ENCODE results near the gene PABPC3. TPM values are rescaled to one million over a fixed set of nuclear protein-coding genes. Genes with fewer than 3 reads are reported as not detected.

Gene PABPC3
- total and polyA plus RNA-seq, 7 experiments from 2014 or later: 0.13 to 0.87 (median 0.22) TPM

- Mint-ChIP-seq H3K27ac (no peak overlapping the region), H3K4me3 (no peak overlapping the region), H3K27me3 (peaks cover 30 to 55% (median 46%) of the 10 kb centered on the region in 5 donors), H3K9me3 (peaks cover 0 to 9% (median 2%) of the 10 kb centered on the region in 11 donors), H3K4me1 (peaks cover 0 to 6% (median 0%) of the 10 kb centered on the region in 7 donors), H3K36me3 (no peaks in the 10 kb centered on the region)
- POLR2A ChIA-PET: no interaction called here
- CTCF ChIA-PET: no interaction called here
- DNase-seq: no peak
- H3K4me1 ChIP-seq (ENCODE audit: control insufficient read depth in 2 of 2, insufficient read depth in 2 of 2, low read length in 2 of 2): no peaks in the 10 kb centered on the region
- H3K9me3 ChIP-seq (ENCODE audit: control insufficient read depth in 2 of 3, low read length in 3 of 3): no peaks in the 10 kb centered on the region
- intact Hi-C loops (cut with micrococcal nuclease): no loop called here
- ATAC-seq: no peak
- H3K36me3 ChIP-seq (ENCODE audit: control insufficient read depth in 2 of 3, insufficient read depth in 3 of 3, low read length in 3 of 3): no peaks in the 10 kb centered on the region
- H3K27ac ChIP-seq (ENCODE audit: low read depth, low read length): no peak overlapping the region
- H3K4me3 ChIP-seq (ENCODE audit: low read length): no peak overlapping the region
- H3K27me3 ChIP-seq (ENCODE audit: control insufficient read depth in 2 of 2, insufficient read depth in 2 of 2, low read length in 2 of 2): no peaks in the 10 kb centered on the region
These were observed 21.4 kb downstream of the PABPC3 start for GRCh38 chr13:25117312-25117711.

DNA sequence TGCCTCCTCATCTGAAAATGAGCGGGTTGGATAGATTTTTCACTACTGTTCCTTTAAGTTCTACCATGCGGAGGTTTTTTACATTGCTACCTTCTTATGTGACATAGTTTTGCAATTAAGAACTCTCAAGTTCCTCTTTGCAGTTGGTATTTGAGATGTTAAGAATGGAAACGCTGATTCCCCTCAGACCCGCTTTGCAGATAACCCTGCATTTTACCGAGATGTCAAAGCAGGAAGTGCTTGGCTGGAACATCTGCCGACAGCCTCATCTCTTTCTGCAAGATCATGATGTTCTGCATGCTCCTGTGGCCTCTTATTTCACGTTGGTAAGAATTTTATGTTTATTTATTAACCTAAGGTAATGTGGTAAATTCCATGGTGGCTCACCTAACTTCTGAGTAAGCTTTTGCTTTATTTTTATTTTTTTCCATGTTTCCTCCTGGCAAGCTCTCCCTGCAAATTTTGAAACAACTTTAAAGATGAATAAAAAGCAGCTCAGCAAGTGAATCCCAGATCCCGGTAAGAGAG, 22.5 kb downstream of the PABPC3 start:
- no peak for ATAC-seq
- H3K27me3 Mint-ChIP-seq: peaks cover 30 to 55% (median 50%) of the 10 kb centered on the region in 5 donors
- intact Hi-C loops (cut with micrococcal nuclease): no loop called here
- H3K27ac ChIP-seq (ENCODE audit: low read depth, low read length): no peak overlapping the region
- H3K9me3 Mint-ChIP-seq: peaks cover 0 to 18% (median 6%) of the 10 kb centered on the region in 11 donors
- POLR2A ChIA-PET: no interaction called here
- CTCF ChIA-PET: no interaction called here
- H3K4me1 ChIP-seq (ENCODE audit: control insufficient read depth in 2 of 2, insufficient read depth in 2 of 2, low read length in 2 of 2): no peaks in the 10 kb centered on the region
- no peak overlapping the region for H3K4me3 Mint-ChIP-seq
- no peaks in the 10 kb centered on the region for H3K36me3 Mint-ChIP-seq
- no peak for DNase-seq
- H3K4me1 Mint-ChIP-seq: peaks cover 0 to 6% (median 0%) of the 10 kb centered on the region in 7 donors
- H3K4me3 ChIP-seq (ENCODE audit: low read length): no peak overlapping the region
- H3K27me3 ChIP-seq (ENCODE audit: control insufficient read depth in 2 of 2, insufficient read depth in 2 of 2, low read length in 2 of 2): no peaks in the 10 kb centered on the region
- H3K9me3 ChIP-seq (ENCODE audit: control insufficient read depth in 2 of 3, low read length in 3 of 3): no peaks in the 10 kb centered on the region
- H3K27ac Mint-ChIP-seq: no peak overlapping the region
- H3K36me3 ChIP-seq (ENCODE audit: control insufficient read depth in 2 of 3, insufficient read depth in 3 of 3, low read length in 3 of 3): no peaks in the 10 kb centered on the region

DNA sequence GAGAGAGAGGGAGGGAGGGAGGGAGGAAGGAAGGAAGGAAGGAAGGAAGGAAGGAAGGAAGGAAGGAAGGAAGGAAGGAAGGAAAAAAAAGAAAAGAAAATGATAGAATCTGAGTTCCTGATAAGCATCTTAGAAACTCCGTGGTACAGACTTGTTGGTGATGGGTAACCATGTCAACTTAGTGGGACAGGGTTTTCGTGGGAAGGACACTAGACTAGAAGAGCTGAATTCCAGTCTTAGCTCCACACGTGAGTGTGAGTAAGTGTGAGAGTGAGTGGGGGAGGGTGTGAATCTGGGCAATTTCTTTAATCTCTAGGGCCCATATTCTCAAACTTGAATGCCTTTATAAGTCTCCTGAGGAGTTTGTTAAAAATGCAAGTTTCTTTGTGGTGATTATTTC, 35.0 kb downstream of the PABPC3 start:
- intact Hi-C loops (cut with micrococcal nuclease): no loop called here
- Histone ChIP-seq H3K27me3 (ENCODE audit: control insufficient read depth in 2 of 2, insufficient read depth in 2 of 2, low read length in 2 of 2) (no peaks in the 10 kb centered on the region), H3K9me3 (ENCODE audit: control insufficient read depth in 2 of 3, low read length in 3 of 3) (no peaks in the 10 kb centered on the region), H3K27ac (ENCODE audit: low read depth, low read length) (no peak overlapping the region), H3K4me3 (ENCODE audit: low read length) (no peak overlapping the region), H3K4me1 (ENCODE audit: control insufficient read depth in 2 of 2, insufficient read depth in 2 of 2, low read length in 2 of 2) (no peaks in the 10 kb centered on the region), H3K36me3 (ENCODE audit: control insufficient read depth in 2 of 3, insufficient read depth in 3 of 3, low read length in 3 of 3) (no peaks in the 10 kb centered on the region)
- POLR2A ChIA-PET: no interaction called here
- ATAC-seq (no peak), DNase-seq (no peak)
- CTCF ChIA-PET: no interaction called here
- Mint-ChIP-seq H3K4me3 (no peak overlapping the region), H3K27me3 (peaks cover 20 to 53% (median 33%) of the 10 kb centered on the region in 5 donors), H3K36me3 (no peaks in the 10 kb centered on the region), H3K4me1 (peaks cover 0 to 2% (median 0%) of the 10 kb centered on the region in 7 donors), H3K9me3 (peaks cover 0 to 26% (median 6%) of the 10 kb centered on the region in 11 donors), H3K27ac (no peak overlapping the region)

- DNase-seq (no peak), ATAC-seq (no peak)
- no peak overlapping the region for H3K4me3 Mint-ChIP-seq
- no peaks in the 10 kb centered on the region for H3K9me3 ChIP-seq (ENCODE audit: control insufficient read depth in 2 of 3, low read length in 3 of 3)
- no peaks in the 10 kb centered on the region for H3K4me1 ChIP-seq (ENCODE audit: control insufficient read depth in 2 of 2, insufficient read depth in 2 of 2, low read length in 2 of 2)
- peaks cover 27 to 55% (median 31%) of the 10 kb centered on the region in 5 donors for H3K27me3 Mint-ChIP-seq
- H3K27ac ChIP-seq (ENCODE audit: low read depth, low read length): no peak overlapping the region
- H3K36me3 Mint-ChIP-seq: no peaks in the 10 kb centered on the region
- H3K4me1 Mint-ChIP-seq: peaks cover 0 to 2% (median 0%) of the 10 kb centered on the region in 7 donors
- intact Hi-C loops (cut with micrococcal nuclease): no loop called here
- no peaks in the 10 kb centered on the region for H3K27me3 ChIP-seq (ENCODE audit: control insufficient read depth in 2 of 2, insufficient read depth in 2 of 2, low read length in 2 of 2)
- ChIA-PET POLR2A (no interaction called here), CTCF (no interaction called here)
- no peak overlapping the region for H3K4me3 ChIP-seq (ENCODE audit: low read length)
- H3K27ac Mint-ChIP-seq: no peak overlapping the region
- H3K9me3 Mint-ChIP-seq: peaks cover 0 to 26% (median 6%) of the 10 kb centered on the region in 11 donors
- H3K36me3 ChIP-seq (ENCODE audit: control insufficient read depth in 2 of 3, insufficient read depth in 3 of 3, low read length in 3 of 3): no peaks in the 10 kb centered on the region
These were observed 36.0 kb downstream of the PABPC3 start for GRCh38 chr13:25131881-25132420.

GRCh38 chr13:25132751-25133390, 36.9 kb downstream of the PABPC3 start:
- Histone ChIP-seq H3K4me1 (ENCODE audit: control insufficient read depth in 2 of 2, insufficient read depth in 2 of 2, low read length in 2 of 2) (no peaks in the 10 kb centered on the region), H3K27ac (ENCODE audit: low read depth, low read length) (no peak overlapping the region), H3K36me3 (ENCODE audit: control insufficient read depth in 2 of 3, insufficient read depth in 3 of 3, low read length in 3 of 3) (no peaks in the 10 kb centered on the region), H3K9me3 (ENCODE audit: control insufficient read depth in 2 of 3, low read length in 3 of 3) (no peaks in the 10 kb centered on the region), H3K27me3 (ENCODE audit: control insufficient read depth in 2 of 2, insufficient read depth in 2 of 2, low read length in 2 of 2) (no peaks in the 10 kb centered on the region), H3K4me3 (ENCODE audit: low read length) (no peak overlapping the region)
- Mint-ChIP-seq H3K27ac (no peak overlapping the region), H3K4me1 (peaks cover 0 to 5% (median 0%) of the 10 kb centered on the region in 7 donors), H3K27me3 (peaks cover 34 to 61% (median 38%) of the 10 kb centered on the region in 5 donors), H3K9me3 (peaks cover 0 to 23% (median 6%) of the 10 kb centered on the region in 11 donors), H3K4me3 (no peak overlapping the region), H3K36me3 (no peaks in the 10 kb centered on the region)
- ChIA-PET CTCF (no interaction called here), POLR2A (no interaction called here)
- DNase-seq (no peak), ATAC-seq (no peak)
- intact Hi-C loops (cut with micrococcal nuclease): no loop called here

GRCh38 chr13:25135896-25136295, 40.0 kb downstream of the PABPC3 start:
- POLR2A ChIA-PET: no interaction called here
- ATAC-seq: no peak
- H3K4me3 Mint-ChIP-seq: no peak overlapping the region

More at GRCh38 chr13:25135896-25136295, 40.0 kb downstream of the PABPC3 start:
- H3K4me1 ChIP-seq (ENCODE audit: control insufficient read depth in 2 of 2, insufficient read depth in 2 of 2, low read length in 2 of 2): no peaks in the 10 kb centered on the region
- DNase-seq: no peak
- CTCF ChIA-PET: no interaction called here
- H3K27ac ChIP-seq (ENCODE audit: low read depth, low read length): no peak overlapping the region
- intact Hi-C loops (cut with micrococcal nuclease): no loop called here
- no peaks in the 10 kb centered on the region for H3K27me3 ChIP-seq (ENCODE audit: control insufficient read depth in 2 of 2, insufficient read depth in 2 of 2, low read length in 2 of 2)
- peaks cover 0 to 3% (median 0%) of the 10 kb centered on the region in 7 donors for H3K4me1 Mint-ChIP-seq
- H3K36me3 Mint-ChIP-seq: no peaks in the 10 kb centered on the region
- H3K36me3 ChIP-seq (ENCODE audit: control insufficient read depth in 2 of 3, insufficient read depth in 3 of 3, low read length in 3 of 3): no peaks in the 10 kb centered on the region
- no peak overlapping the region for H3K27ac Mint-ChIP-seq
- no peak overlapping the region for H3K4me3 ChIP-seq (ENCODE audit: low read length)
- no peaks in the 10 kb centered on the region for H3K9me3 ChIP-seq (ENCODE audit: control insufficient read depth in 2 of 3, low read length in 3 of 3)
- peaks cover 0 to 23% (median 6%) of the 10 kb centered on the region in 11 donors for H3K9me3 Mint-ChIP-seq
- peaks cover 39 to 60% (median 44%) of the 10 kb centered on the region in 5 donors for H3K27me3 Mint-ChIP-seq
